HG03060 (cell line): ENCODE measurements around the gene CYP27C1.
"Not testable (repeated sequence)": the region's sequence is repeated elsewhere in the genome, so short reads cannot be mapped to it uniquely, and the experiment has no call there.

Experiments used
- ATAC-seq: cut with Tn5 transposase; IDR thresholded peaks from one replicate; pipeline ENCODE4 v1.9.1; 2021; ENCODE audit warnings: low read depth, moderate number of reproducible peaks; ENCODE audit not compliant: unreplicated experiment

The CYP27C1 gene

GRCh38 chr2:127175041-127175721 is 44.9 kb downstream of the CYP27C1 start:
- ATAC-seq, result no peak

- ATAC-seq, result no peak
Observed at GRCh38 chr2:127174640-127175039, 45.5 kb downstream of the CYP27C1 start.

GRCh38 chr2:127174136-127174535 is 46.0 kb downstream of the CYP27C1 start:
- ATAC-seq, result no peak

- no peak for ATAC-seq
Observed at GRCh38 chr2:127173057-127173456, 47.0 kb downstream of the CYP27C1 start.

GRCh38 chr2:127172306-127172705 is 47.8 kb downstream of the CYP27C1 start:
- no peak for ATAC-seq

- ATAC-seq, result no peak
Observed at GRCh38 chr2:127170452-127171197, 49.5 kb downstream of the CYP27C1 start.

GRCh38 chr2:127170021-127170420 is 50.1 kb downstream of the CYP27C1 start:
- no peak for ATAC-seq

- no peak for ATAC-seq
Observed at GRCh38 chr2:127169066-127169660, 50.9 kb downstream of the CYP27C1 start.

GRCh38 chr2:127166231-127166860 is 53.8 kb downstream of the CYP27C1 start:
- no peak for ATAC-seq

GRCh38 chr2:127165539-127165935 is 54.6 kb downstream of the CYP27C1 start:
- no peak for ATAC-seq

- no peak for ATAC-seq
Observed at GRCh38 chr2:127164761-127165538, 55.1 kb downstream of the CYP27C1 start.

- no peak for ATAC-seq
Observed at GRCh38 chr2:127163921-127164320, 56.2 kb downstream of the CYP27C1 start.

GRCh38 chr2:127163090-127163406 is 57.1 kb downstream of the CYP27C1 start:
- ATAC-seq, result not testable (repeated sequence)

- ATAC-seq, result no peak
Observed at GRCh38 chr2:127162261-127163089, 57.6 kb downstream of the CYP27C1 start.

GRCh38 chr2:127161176-127162136 is 58.6 kb downstream of the CYP27C1 start:
- no peak for ATAC-seq

- no peak for ATAC-seq
Observed at GRCh38 chr2:127160676-127161075, 59.4 kb downstream of the CYP27C1 start.

GRCh38 chr2:127159543-127159942 is 60.6 kb downstream of the CYP27C1 start:
- ATAC-seq, result no peak

GRCh38 chr2:127158614-127159290 is 61.3 kb downstream of the CYP27C1 start:
- no peak for ATAC-seq
